ENCODE results near the gene TSPAN15.

Gene TSPAN15

DNA sequence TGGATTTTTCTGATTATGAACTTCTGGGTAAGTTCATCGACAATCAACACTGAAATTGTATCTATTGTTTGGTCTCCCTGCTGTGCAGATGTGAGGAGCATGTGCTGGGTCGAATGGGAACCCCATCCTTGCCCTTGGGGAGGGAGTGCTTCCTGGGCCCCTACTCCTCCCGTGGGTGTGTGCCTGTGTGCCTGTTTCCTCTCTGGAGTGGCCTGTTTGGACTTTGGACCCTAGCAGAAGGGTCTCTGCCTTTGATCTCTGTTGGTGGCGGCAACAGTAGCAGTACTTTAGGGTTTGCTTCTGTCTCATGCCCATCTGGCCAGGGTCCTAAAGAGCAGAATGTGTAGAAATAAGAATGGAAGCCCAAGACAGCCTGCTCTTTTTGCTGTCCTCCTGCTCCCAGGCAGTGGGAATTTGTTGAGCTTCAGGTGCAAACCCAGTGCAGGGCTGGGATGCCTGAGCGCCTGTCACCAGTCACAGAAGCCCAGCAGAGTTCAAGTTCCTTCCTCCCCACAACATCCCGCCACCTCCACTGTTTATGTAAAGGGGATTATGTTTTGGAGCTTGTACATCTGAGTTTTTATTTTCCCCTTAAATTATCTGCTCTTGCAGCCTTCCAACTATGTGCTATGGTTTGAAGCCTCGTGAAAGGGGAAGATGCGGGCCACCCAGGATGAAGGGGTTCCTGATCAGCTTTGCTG lies 33.1 kb upstream of the TSPAN15 start:
- no peak for DNase-seq

DNA sequence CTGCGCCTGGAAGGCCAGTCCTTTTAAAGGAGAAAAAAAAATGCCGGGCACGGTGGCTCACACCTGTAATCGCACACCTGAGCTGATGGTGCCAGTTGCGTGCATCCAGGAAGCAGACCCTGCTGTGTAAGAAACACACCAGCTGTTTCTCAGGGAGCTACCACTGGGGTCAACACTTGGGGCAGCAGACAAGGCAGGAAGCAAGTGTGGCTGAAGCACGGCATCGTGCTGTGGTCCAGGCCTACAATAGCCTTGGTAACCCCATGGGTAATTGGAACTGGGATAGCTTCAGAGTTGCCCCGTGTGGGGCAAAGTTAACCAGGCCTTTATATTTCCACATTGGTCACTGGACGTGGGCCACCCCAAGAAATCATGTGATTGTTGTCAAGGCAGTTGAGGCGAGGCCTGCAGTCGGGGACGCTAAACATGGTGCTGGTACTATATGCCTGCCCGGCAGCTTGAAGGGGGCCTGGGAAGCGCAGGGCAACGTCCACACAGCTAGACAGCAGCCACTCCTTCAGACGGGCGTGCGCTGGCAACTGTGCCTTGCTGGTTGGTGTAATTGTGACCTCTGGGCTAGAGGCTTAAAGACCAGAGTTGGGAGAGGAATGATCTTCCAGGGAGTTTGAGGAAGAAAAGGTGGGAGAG lies 32.0 kb upstream of the TSPAN15 start:
- DNase-seq, result no peak

DNA sequence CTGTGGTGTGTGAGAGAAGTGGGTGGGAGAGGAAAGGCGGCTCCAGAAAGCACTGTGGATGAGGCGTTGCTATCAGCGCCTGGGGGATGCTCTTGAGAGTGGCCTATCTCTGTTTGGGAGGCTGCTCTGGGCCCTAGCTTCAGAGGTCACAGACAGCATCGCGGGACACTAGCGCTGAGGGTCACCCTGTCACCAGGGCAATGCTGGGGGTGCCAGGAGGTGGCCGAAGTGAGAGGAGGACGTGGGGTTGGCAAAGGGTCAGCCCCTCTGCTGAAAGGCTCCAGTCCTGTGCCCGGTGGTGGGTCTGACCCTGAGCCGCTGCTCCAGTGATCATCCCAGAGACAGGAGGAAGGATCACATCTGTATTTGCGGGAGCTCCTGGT lies 31.5 kb upstream of the TSPAN15 start:
- DNase-seq, result no peak

GRCh38 chr10:69421611-69422308 lies 29.5 kb upstream of the TSPAN15 start:
- DNase-seq, result no peak

DNA sequence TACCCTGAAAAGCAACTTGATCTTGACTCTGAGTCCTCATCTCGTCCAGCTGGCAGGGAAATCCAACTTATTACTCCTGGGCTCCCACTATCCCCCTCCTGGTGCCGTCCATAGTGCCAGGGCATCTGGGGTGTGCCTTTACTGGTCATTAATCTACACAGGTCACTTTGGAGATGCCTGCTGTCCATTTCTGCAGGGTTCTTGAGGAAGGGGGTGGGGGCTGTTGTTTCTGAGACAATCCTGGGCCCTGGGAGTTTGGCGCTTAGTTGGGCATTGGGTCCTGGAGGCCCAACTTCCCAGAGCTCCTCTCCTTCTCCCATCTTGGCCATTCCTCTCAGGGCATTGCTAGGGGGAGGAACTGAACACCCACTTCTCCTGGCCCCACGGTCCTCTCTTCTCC lies 28.6 kb upstream of the TSPAN15 start:
- no peak for DNase-seq

- DNase-seq, result peak; percentile 39
These were observed 26.2 kb upstream of the TSPAN15 start for GRCh38 chr10:69425041-69425440.

DNA sequence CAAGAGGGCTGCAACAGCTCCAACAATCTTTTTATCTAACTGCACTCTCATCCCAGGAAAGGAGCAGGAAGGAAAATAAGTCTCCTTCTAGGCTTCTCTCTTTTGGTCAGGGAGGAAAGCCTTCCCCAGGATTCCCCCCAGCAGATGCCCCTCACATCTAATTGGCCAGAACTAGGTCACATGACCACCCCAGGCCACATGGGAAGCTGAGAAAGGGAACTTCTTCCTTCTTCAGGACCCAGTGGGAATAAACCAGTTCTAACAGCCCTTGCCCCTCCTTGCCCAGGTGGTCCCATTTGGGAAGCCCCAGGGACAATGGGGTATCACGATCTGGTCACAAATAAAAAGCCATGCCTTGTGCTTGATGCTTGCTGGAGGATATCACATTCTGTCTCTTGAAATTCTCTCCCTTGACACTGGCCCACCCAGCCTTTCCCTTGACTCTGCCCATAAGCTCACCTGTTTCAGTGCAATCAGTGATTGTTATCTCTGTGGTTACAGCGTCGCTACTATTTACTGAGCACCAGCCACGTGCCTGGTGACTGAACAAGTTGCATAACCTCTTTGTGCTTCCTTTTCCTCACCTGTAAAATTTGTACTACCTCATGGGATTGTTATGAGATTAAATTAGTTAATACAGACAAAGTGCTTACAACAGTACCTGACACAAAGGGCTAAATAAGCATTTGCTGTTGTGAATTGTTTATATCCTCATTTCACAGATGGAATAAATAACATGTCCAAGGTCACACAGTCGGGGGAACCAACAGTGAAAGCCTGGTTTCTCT lies 25.6 kb upstream of the TSPAN15 start:
- DNase-seq, result no peak

- DNase-seq, result no peak
These were observed 24.9 kb upstream of the TSPAN15 start for GRCh38 chr10:69426376-69426727.

- DNase-seq, result no peak
These were observed 23.1 kb upstream of the TSPAN15 start for GRCh38 chr10:69428165-69428564.

GRCh38 chr10:69434169-69434568 lies 17.1 kb upstream of the TSPAN15 start:
- no peak for DNase-seq

DNA sequence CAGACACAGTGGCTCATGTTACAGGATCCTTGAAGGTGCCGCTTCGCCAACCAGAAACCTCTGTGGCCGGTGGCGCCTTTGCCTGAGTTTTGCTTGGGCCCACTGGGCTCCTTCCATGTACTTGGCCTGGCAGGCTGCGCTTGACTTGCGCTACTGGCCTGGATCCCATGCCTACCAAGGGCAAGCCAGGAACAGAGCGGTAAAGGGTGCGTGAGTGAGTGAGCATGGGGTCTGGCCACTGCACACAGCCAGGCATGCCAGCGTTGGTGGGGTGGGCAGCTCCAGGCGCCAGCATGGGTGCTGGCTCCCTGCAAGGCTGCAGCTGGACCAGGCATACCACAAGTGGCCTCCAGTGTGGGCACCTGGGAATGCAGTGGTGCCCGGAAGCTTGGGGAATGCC lies 16.3 kb upstream of the TSPAN15 start:
- no peak for DNase-seq

- DNase-seq, result no peak
These were observed 15.2 kb upstream of the TSPAN15 start for GRCh38 chr10:69435966-69436520.

DNA sequence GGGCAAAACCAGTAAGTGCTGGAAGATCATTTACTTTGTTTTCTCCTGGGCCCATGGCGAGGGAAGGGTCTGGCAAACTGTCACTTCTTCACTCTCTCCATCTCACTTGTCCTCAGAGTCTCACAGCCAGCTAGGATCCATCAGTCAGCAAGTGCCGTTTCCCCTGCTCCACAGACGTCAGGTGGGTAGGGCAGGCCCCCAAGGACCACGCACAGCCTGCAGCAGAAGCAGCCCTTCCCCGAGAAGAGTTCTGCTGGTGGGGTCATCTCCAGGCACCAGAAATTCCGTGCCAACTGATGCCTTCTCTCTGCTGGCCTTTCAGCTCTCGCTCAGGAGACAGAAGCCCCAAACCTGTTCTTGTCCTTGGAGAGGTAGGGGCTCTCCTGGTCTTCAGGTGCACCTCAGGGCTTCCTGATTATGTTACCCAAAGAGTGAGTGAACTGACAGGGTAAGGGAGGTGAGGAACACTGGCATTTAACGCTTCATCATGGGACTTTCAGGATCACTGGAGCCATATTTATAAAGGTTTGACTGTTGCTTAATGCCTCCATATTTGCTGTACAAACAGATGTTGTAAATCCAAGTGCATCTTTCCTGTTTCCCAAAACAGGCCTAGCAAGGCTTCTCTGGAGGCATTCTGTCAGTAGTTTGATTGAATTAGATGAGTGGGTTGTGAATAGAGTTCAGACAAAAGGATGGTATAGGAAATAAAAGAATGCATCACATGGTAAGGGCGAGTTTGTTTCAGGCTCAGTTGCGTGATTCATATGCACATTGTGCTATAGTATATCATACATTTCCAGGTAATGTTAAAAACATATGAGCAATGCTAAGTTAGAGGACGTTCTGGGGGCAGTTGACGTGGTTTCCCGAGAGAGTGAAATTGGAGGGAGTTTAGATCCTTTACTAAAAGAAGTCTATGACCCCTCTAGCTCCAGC lies 13.7 kb upstream of the TSPAN15 start:
- no peak for DNase-seq

DNA sequence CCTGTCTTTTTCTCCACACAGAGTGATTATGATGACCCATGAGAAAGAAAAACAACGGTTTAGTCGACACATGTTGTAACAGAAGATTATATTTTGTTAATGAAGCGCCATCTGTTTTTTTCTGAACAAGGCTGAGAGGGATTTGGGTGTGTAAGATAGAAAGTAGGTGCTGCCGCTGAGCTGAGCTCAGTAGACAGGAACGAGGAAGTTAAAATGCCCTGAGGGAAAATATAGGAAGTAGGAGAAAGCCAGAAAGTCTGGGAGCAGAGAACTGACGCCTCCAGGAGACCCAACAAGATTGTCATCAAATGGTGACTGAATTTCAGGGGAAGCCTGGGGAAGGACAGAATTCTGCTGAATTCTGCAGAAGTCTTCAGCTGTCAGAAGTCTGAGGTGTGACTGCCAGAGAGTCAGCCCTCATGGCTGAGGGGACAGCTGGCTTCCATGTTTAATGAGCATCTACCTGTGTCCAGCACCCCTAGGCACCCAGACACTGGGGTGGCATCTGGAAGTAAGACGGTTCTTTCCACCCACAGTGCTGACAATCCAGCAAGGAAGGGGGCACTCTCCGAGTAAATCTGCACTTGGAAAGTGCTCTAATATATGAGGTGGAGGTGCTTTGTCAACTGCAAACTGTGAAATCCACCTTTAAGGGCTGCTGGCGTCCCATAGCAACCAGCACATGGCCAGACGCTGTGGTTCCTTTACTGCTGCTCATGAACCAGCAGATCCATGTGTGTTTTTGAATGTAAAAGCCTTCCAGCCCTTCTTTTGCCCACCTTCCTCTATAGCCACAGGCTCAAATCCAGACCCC lies 12.5 kb upstream of the TSPAN15 start:
- peak; percentile 32 for DNase-seq

- DNase-seq, result no peak
These were observed 11.9 kb upstream of the TSPAN15 start for GRCh38 chr10:69439350-69439739.

GRCh38 chr10:69439813-69440506 lies 11.3 kb upstream of the TSPAN15 start:
- peak; percentile 18 for DNase-seq

- no peak for DNase-seq
These were observed 7.9 kb upstream of the TSPAN15 start for GRCh38 chr10:69443354-69443753.

DNA sequence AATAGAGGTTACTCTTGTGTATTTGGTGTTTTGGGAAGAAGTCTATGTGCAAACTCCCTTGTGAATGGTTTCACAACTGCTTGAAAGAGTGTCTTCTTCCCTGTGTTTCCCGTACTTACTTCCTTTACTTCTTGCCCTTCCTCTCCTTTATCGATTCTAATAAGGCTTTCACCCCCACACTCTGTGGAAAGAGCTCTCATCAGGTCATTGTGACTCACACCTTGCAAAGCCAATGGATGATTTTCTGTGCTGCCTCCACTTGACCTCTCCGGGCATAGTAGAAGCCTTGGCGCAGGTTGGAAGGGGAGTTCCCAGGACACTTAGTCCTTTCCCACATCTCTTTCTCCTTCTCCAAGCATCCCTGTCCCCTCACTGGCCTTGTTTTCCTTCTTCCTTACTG lies 6.2 kb upstream of the TSPAN15 start:
- no peak for DNase-seq

DNA sequence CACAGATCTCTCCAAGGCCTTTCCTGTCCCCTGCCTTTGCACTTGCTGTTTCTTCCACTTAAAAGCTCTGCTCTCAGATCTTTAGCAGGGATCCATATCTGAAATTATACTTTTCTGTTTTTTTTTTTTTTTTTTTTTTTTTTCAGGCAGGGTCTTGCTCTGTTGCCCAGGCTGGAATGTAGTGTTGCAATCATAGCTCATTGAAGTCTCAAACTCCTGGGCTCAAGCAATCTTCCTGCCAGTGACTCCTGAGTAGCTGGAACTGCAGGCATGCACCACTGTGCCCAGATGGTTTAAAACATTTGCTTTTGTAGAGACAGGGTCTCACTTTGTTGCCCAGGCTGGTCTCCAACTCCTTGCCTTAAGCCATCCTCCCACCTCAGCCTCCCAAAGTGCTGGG lies 5.0 kb upstream of the TSPAN15 start:
- DNase-seq, result no peak

DNA sequence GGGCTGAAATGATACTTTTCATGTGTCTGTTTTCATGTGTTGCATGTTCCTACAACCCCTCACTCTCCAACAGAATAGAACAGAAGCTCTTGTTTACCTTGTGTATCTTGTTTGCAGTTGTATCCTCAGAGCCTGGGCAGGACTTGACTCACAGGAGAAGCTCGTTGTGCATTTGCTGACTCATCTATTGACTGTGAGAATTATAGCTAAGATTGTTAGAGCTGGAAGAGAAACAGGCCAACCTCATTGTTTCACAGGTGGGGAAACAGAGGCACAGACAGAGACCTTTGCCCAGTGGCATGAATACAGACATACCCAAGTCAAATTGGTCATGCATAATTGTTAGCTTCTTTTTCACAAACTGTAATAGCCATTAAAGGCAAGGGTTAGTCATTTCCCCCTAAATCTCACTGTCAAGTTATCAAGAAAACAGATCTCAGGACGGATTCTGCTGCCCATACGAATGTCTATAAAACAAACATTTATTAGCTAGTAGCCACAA lies 4.6 kb upstream of the TSPAN15 start:
- DNase-seq, result peak; percentile 62

Data from fibroblast of upper back skin (primary cell).